Measurements from ENCODE around the gene SORCS3. TPM values are rescaled to one million over a fixed set of nuclear protein-coding genes. Genes with fewer than 3 reads are reported as not detected.

Gene SORCS3
- total and polyA plus RNA-seq, 9 of the 15 experiments (the other 6 are each of a cell fraction or from before 2014, with no cell fraction given) = not detected

DNA sequence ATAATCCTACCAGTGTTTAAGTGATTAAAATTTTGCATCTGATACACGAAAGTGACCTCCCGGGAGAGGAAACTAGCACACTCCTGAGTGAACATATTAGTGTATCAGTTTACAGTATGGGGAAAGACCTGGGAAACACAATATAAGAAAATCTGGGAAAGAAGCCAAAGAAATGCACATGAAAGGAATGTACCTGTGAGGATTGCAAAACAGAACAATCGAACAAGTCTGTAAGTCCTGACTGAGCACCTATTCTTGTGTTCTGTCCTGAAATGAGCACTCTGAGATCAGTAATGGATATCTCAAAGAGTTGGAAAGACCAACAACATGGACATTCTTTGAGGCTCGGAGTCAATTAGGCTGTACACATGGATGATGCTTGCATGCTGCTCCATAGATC, 554.7 kb downstream of the SORCS3 start:
- CTCF ChIA-PET (ENCODE audit: low intra/inter-chr PET ratio) = no interaction called here
- Histone ChIP-seq H3K4me3 (no peak overlapping the region), H3K9me3 (replicated peaks; ENCODE audit: control insufficient read depth, insufficient read depth, low read depth, low read length) (no peaks in the 10 kb centered on the region), H3K4me2 (ENCODE audit: insufficient read depth, low read length) (no peak overlapping the region), H3K79me2 (ENCODE audit: control insufficient read depth, insufficient read depth, low read length) (no peaks in the 10 kb centered on the region), H3K27me3 (ENCODE audit: control insufficient read depth in 2 of 2, insufficient read depth in 2 of 2, low read length in 2 of 2) (no peaks in the 10 kb centered on the region), H3K4me1 (replicated peaks in 1 of 2; ENCODE audit: control insufficient read depth in 2 of 2, insufficient read depth in 2 of 2, low read length in 2 of 2) (no peaks in the 10 kb centered on the region), H2AFZ (ENCODE audit: low read depth, low read length) (no peak overlapping the region), H3K9ac (ENCODE audit: insufficient read depth in 1 of 2, low read depth in 2 of 2, low read length in 2 of 2) (no peak overlapping the region), H3K27ac (ENCODE audit: extremely low read depth, low read depth, low read length) (no peak overlapping the region), H4K20me1 (replicated peaks; ENCODE audit: control insufficient read depth, insufficient read depth, low read length) (no peaks in the 10 kb centered on the region), H3K9me1 (ENCODE audit: control insufficient read depth, insufficient read depth, low read length) (no peaks in the 10 kb centered on the region), H3K36me3 (ENCODE audit: control insufficient read depth, insufficient read depth, low read length) (no peaks in the 10 kb centered on the region)
- intact Hi-C loops (cut with micrococcal nuclease) (no loop called here), in situ Hi-C loops (cut with MboI) (no loop called here)
- no TSS peak for BruUV-seq (replicated peaks)
- TF ChIP-seq ZNF197 (CRISPR knock-in tag; IDR thresholded peaks at IDR 0.05; ENCODE audit: low read depth) (no peak), ZFX (CRISPR knock-in tag; IDR thresholded peaks at IDR 0.05) (no peak), HLTF (IDR thresholded peaks at IDR 0.05) (no peak), ZNF23 (CRISPR knock-in tag; IDR thresholded peaks at IDR 0.05) (no peak), ASH1L (IDR thresholded peaks at IDR 0.05; ENCODE audit: borderline replicate concordance, low read depth, partially characterized antibody) (no peak)
- TF ChIP-seq, protein P1, sequence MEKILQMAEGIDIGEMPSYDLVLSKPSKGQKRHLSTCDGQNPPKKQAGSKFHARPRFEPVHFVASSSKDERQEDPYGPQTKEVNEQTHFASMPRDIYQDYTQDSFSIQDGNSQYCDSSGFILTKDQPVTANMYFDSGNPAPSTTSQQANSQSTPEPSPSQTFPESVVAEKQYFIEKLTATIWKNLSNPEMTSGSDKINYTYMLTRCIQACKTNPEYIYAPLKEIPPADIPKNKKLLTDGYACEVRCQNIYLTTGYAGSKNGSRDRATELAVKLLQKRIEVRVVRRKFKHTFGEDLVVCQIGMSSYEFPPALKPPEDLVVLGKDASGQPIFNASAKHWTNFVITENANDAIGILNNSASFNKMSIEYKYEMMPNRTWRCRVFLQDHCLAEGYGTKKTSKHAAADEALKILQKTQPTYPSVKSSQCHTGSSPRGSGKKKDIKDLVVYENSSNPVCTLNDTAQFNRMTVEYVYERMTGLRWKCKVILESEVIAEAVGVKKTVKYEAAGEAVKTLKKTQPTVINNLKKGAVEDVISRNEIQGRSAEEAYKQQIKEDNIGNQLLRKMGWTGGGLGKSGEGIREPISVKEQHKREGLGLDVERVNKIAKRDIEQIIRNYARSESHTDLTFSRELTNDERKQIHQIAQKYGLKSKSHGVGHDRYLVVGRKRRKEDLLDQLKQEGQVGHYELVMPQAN (IDR thresholded peaks at IDR 0.05; ENCODE audit: borderline replicate concordance) = no peak
- TF ChIP-seq, protein P2, sequence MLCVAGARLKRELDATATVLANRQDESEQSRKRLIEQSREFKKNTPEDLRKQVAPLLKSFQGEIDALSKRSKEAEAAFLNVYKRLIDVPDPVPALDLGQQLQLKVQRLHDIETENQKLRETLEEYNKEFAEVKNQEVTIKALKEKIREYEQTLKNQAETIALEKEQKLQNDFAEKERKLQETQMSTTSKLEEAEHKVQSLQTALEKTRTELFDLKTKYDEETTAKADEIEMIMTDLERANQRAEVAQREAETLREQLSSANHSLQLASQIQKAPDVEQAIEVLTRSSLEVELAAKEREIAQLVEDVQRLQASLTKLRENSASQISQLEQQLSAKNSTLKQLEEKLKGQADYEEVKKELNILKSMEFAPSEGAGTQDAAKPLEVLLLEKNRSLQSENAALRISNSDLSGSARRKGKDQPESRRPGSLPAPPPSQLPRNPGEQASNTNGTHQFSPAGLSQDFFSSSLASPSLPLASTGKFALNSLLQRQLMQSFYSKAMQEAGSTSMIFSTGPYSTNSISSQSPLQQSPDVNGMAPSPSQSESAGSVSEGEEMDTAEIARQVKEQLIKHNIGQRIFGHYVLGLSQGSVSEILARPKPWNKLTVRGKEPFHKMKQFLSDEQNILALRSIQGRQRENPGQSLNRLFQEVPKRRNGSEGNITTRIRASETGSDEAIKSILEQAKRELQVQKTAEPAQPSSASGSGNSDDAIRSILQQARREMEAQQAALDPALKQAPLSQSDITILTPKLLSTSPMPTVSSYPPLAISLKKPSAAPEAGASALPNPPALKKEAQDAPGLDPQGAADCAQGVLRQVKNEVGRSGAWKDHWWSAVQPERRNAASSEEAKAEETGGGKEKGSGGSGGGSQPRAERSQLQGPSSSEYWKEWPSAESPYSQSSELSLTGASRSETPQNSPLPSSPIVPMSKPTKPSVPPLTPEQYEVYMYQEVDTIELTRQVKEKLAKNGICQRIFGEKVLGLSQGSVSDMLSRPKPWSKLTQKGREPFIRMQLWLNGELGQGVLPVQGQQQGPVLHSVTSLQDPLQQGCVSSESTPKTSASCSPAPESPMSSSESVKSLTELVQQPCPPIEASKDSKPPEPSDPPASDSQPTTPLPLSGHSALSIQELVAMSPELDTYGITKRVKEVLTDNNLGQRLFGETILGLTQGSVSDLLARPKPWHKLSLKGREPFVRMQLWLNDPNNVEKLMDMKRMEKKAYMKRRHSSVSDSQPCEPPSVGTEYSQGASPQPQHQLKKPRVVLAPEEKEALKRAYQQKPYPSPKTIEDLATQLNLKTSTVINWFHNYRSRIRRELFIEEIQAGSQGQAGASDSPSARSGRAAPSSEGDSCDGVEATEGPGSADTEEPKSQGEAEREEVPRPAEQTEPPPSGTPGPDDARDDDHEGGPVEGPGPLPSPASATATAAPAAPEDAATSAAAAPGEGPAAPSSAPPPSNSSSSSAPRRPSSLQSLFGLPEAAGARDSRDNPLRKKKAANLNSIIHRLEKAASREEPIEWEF (CRISPR knock-in tag; IDR thresholded peaks at IDR 0.05) = no peak
- 4% methylated on average over 4 of the region's 4 CpGs for WGBS (ENCODE audit: insufficient coverage, low coverage, missing lambda C conversion rate)
- ATAC-seq = no peak
- no peak for DNase-seq (ENCODE audit: extremely low read depth in 1 of 4, low spot score in 3 of 4)
- FAIRE-seq = no peak
- POLR2A ChIA-PET = no interaction called here

Measured in K562 (cell line).